ENCODE data around the gene UNC79. TPM values are rescaled to one million over a fixed set of nuclear protein-coding genes. Genes with fewer than 3 reads are reported as not detected.

The UNC79 gene
- total and polyA plus RNA-seq, 2 donors (not counting 3 experiments of a cell fraction or from before 2014, with no cell fraction given) = not detected

GRCh38 chr14:93734086-93734822 is 303.5 kb downstream of the UNC79 start:
- Histone ChIP-seq H3K9me1 (replicated peaks; ENCODE audit: control insufficient read depth, extremely low read depth, insufficient read depth, low read length) (no peaks in the 10 kb centered on the region), H3K36me3 (ENCODE audit: control insufficient read depth in 2 of 2, extremely low read depth in 1 of 2, insufficient read depth in 2 of 2, low read length in 2 of 2) (no peaks in the 10 kb centered on the region), H3K4me1 (ENCODE audit: control insufficient read depth, extremely low read depth, insufficient read depth, low read length) (no peaks in the 10 kb centered on the region), H3K9ac (replicated peaks; ENCODE audit: extremely low read depth, insufficient read depth, low read length) (no peak overlapping the region), H2AFZ (ENCODE audit: low read depth, low read length) (no peak overlapping the region), H3K4me2 (ENCODE audit: insufficient read depth, low read length) (no peak overlapping the region), H3K79me2 (ENCODE audit: control insufficient read depth, insufficient read depth, low read length) (no peaks in the 10 kb centered on the region), H3K27ac (ENCODE audit: insufficient read depth, low read depth, low read length) (no peak overlapping the region), H3K9me3 (replicated peaks; ENCODE audit: control insufficient read depth, insufficient read depth, low read length) (no peaks in the 10 kb centered on the region), H3K4me3 (replicated peaks in 1 of 3; ENCODE audit: insufficient read depth in 1 of 3, low read depth in 1 of 3, low read length in 3 of 3) (no peak overlapping the region), H3K27me3 (ENCODE audit: control insufficient read depth in 2 of 2, insufficient read depth in 2 of 2, low read length in 2 of 2) (no peaks in the 10 kb centered on the region), H4K20me1 (replicated peaks; ENCODE audit: control insufficient read depth, extremely low read depth, insufficient read depth, low read length) (no peaks in the 10 kb centered on the region)
- no TSS peak for BruUV-seq (replicated peaks)
- DNase-seq (ENCODE audit: low read depth, low spot score) (no peak), FAIRE-seq (no peak)
- ChIA-PET POLR2A (no interaction called here), CTCF (no interaction called here)
- dilution Hi-C loops (cut with MboI; ENCODE audit: extremely low pct_ligation_motif_present, low sequenced_read_pairs) = no loop called here
- TF ChIP-seq MYC (IDR thresholded peaks at IDR 0.05; ENCODE audit: low read depth, low read length) (no peak), MAX (IDR thresholded peaks at IDR 0.05; ENCODE audit: insufficient read depth, insufficient read length) (no peak), GATA2 (IDR thresholded peaks at IDR 0.05; ENCODE audit: insufficient read depth, insufficient read length, low read depth, low read length) (no peak), EZH2 (IDR thresholded peaks at IDR 0.05; ENCODE audit: borderline replicate concordance, low read depth, low read length, severe bottlenecking) (no peak), JUN (IDR thresholded peaks at IDR 0.05; ENCODE audit: borderline replicate concordance, insufficient read depth, insufficient read length, low read depth) (no peak), POLR2A (IDR thresholded peaks at IDR 0.05; ENCODE audit: low read depth, low read length) (no peak), FOS (IDR thresholded peaks at IDR 0.05; ENCODE audit: borderline replicate concordance, insufficient read depth, low read length) (no peak), POLR2AphosphoS5 (IDR thresholded peaks at IDR 0.05; ENCODE audit: insufficient read depth, low read depth, low read length) (no peak), CTCF (IDR thresholded peaks at IDR 0.05; ENCODE audit: extremely low read depth in 1 of 2, insufficient read depth in 1 of 2, low read depth in 1 of 2, low read length in 2 of 2) (no peak)
- intact Hi-C loops (cut with micrococcal nuclease) = no loop called here

Measured in endothelial cell of umbilical vein (primary cell).